Right cardiac atrium (tissue), 5 donors: ENCODE results near the gene PGD. TPM values are rescaled to one million over a fixed set of nuclear protein-coding genes. Genes with fewer than 3 reads are reported as not detected.
"Not testable (repeated sequence)": the region's sequence is repeated elsewhere in the genome, so short reads cannot be mapped to it uniquely, and the experiment has no call there.

Experiments
- ATAC-seq, 2 donors: fragments of 200-7000 bp; cut with Tn5 transposase; one replicate each; pipeline versions ENCODE4 v1.8.0 to v1.9.1; 2020; ENCODE audit warnings: moderate library complexity in 2 of 2, mild to moderate bottlenecking in 1 of 2
- DNase-seq, 3 donors: peaks; one replicate each; pipeline ENCODE4 v3.0.0-alpha.2; 2020
- H3K27ac ChIP-seq: one replicate; pipeline ENCODE4 v1.5.1; 2013; ENCODE audit warnings: mild to moderate bottlenecking, low read length, control low read depth, moderate library complexity
- H3K27me3 ChIP-seq: one replicate; pipeline ENCODE4 v1.6.1; 2013; ENCODE audit not compliant: control insufficient read depth, insufficient read depth
- H3K4me1 ChIP-seq: one replicate; pipeline ENCODE4 v1.6.1; 2013; ENCODE audit warnings: low read length; ENCODE audit not compliant: control insufficient read depth, insufficient read depth
- H3K4me3 ChIP-seq: one replicate; pipeline ENCODE4 v1.5.1; 2013; ENCODE audit warnings: low read length, control low read depth
- H3K9me3 ChIP-seq: one replicate; pipeline ENCODE4 v1.6.1; 2013; ENCODE audit warnings: low read length; ENCODE audit not compliant: control insufficient read depth
- WGBS: extraction: QIAGEN DNeasy Blood & Tissue Kit; methylation state at CpG from one replicate; pipeline ENCODE4 v1.1.7; 2013; 5-methylcytosine and 5-hydroxymethylcytosine counted together
- intact Hi-C, 4 donors: fragments of 100-400 bp; cut with DNase I; formaldehyde crosslinking; loops; one replicate each; pipeline versions ENCODE4 v1.11.0 to v1.14.0; 2022 to 2023
- polyA plus RNA-seq: library from polyadenylated mRNA; stranded (reverse); fragments of 200-250 nt; gene quantifications from one replicate; pipeline ENCODE4 v1.2.3, GENCODE V29; 2013
- total RNA-seq, 4 donors: library from RNA; stranded (reverse); fragmentation: NEBNext Ultra II Directional; extraction: Animal tissue kit (Norgen Biotek cat#: 25700); gene quantifications; one replicate each; pipeline ENCODE4 v1.2.1, GENCODE V29; 2021
- donor health status: healthy with polysubstance abuse.
- donor health status: DM: no; HTN: yes; CAD: no.
- donor health status: DM: no; HTN: no; CAD: no.
- donor health status: DM: no; HTN: yes; CAD: no; lungs with severe emphysema.
- donor health status: DM: yes; HTN: yes; CAD: no.

The PGD gene
- total and polyA plus RNA-seq, 5 donors, result 25.8 to 38.8 (median 35.3) TPM

GRCh38 chr1:10456048-10456447 is 57.2 kb downstream of the PGD start:
- ATAC-seq, result no peak
- Histone ChIP-seq H3K4me1 (peaks cover 3% of the 10 kb centered on the region), H3K9me3 (no peaks in the 10 kb centered on the region), H3K27me3 (no peaks in the 10 kb centered on the region), H3K4me3 (no peak overlapping the region), H3K27ac (no peak overlapping the region)
- 80% methylated on average over 5 of the region's 5 CpGs for WGBS
- no peak for DNase-seq
- intact Hi-C loops, result no loop called here

- DNase-seq (no peak), ATAC-seq (peak in 1 of 2 donors; percentile 21)
- H3K4me1 ChIP-seq, result peaks cover 3% of the 10 kb centered on the region
- H3K9me3 ChIP-seq, result no peaks in the 10 kb centered on the region
- WGBS, result 63% methylated on average over 7 of the region's 7 CpGs
- H3K27ac ChIP-seq, result no peak overlapping the region
- H3K27me3 ChIP-seq, result no peaks in the 10 kb centered on the region
- intact Hi-C loops, result no loop called here
- no peak overlapping the region for H3K4me3 ChIP-seq
Observed at GRCh38 chr1:10456661-10457060, 57.8 kb downstream of the PGD start.

GRCh38 chr1:10457462-10457861 is 58.6 kb downstream of the PGD start:
- H3K27me3 ChIP-seq, H3K4me3 ChIP-seq, H3K27ac ChIP-seq, ATAC-seq, DNase-seq, intact Hi-C loops, H3K4me1 ChIP-seq, H3K9me3 ChIP-seq: not testable (repeated sequence)
- WGBS, result 65% methylated on average over 7 of the region's 7 CpGs

- DNase-seq (no peak), ATAC-seq (no peak)
- Histone ChIP-seq H3K4me1 (peaks cover 3% of the 10 kb centered on the region), H3K9me3 (no peaks in the 10 kb centered on the region), H3K27me3 (no peaks in the 10 kb centered on the region), H3K4me3 (no peak overlapping the region), H3K27ac (peak overlapping the region; percentile 20)
- intact Hi-C loops, result no loop called here
- WGBS, result 69% methylated on average over 9 of the region's 9 CpGs
Observed at GRCh38 chr1:10457875-10458274, 59.0 kb downstream of the PGD start.

GRCh38 chr1:10459184-10459583 is 60.3 kb downstream of the PGD start:
- Histone ChIP-seq H3K4me3 (no peak overlapping the region), H3K27me3 (no peaks in the 10 kb centered on the region), H3K4me1 (peaks cover 3% of the 10 kb centered on the region), H3K9me3 (no peaks in the 10 kb centered on the region), H3K27ac (no peak overlapping the region)
- DNase-seq, result no peak
- ATAC-seq, result no peak
- WGBS, result 49% methylated on average over 3 of the region's 3 CpGs
- intact Hi-C loops, result no loop called here

GRCh38 chr1:10467078-10467477 is 68.2 kb downstream of the PGD start:
- intact Hi-C loops, result no loop called here
- no peaks in the 10 kb centered on the region for H3K27me3 ChIP-seq
- H3K4me1 ChIP-seq, result no peaks in the 10 kb centered on the region
- ATAC-seq (no peak), DNase-seq (no peak)
- no peak overlapping the region for H3K4me3 ChIP-seq
- H3K27ac ChIP-seq, result no peak overlapping the region
- no peaks in the 10 kb centered on the region for H3K9me3 ChIP-seq
- WGBS, result 94% methylated on average over 2 of the region's 2 CpGs

GRCh38 chr1:10470043-10470442 is 71.2 kb downstream of the PGD start:
- Histone ChIP-seq H3K9me3 (no peaks in the 10 kb centered on the region), H3K4me1 (no peaks in the 10 kb centered on the region), H3K4me3 (no peak overlapping the region), H3K27me3 (no peaks in the 10 kb centered on the region), H3K27ac (no peak overlapping the region)
- DNase-seq, result no peak
- WGBS, result 97% methylated on average over 4 of the region's 4 CpGs
- intact Hi-C loops, result loop anchor here in 1 of 4 donors (10.0 kb wide), 1 partner anchor 65 kb away; no protein-coding TSS in a partner anchor
- no peak for ATAC-seq

Other genes starting within 250 kb of the PGD start
- gene KIF1B, start 188.5 kb upstream of the PGD start, total RNA-seq, result 10 to 100 TPM; 62.1 to 67.9 (median 63.6) TPM
- 23.8 TPM for gene KIF1B, start 188.5 kb upstream of the PGD start, polyA plus RNA-seq
- 1 to 10 TPM; 5.2 to 9.7 (median 7.7) TPM for gene CENPS, start 31.4 kb downstream of the PGD start, total RNA-seq
- 9.2 TPM for gene CENPS, start 31.4 kb downstream of the PGD start, polyA plus RNA-seq
- under 1 TPM in 1 of 4 donors, not detected in 3; 0.35 TPM for gene CORT, start 51.0 kb downstream of the PGD start, total RNA-seq
- gene CORT, start 51.0 kb downstream of the PGD start, polyA plus RNA-seq, result 0.16 TPM
- 10 to 100 TPM; 25.8 to 31.3 (median 28.9) TPM for gene DFFA, start 73.5 kb downstream of the PGD start, total RNA-seq
- gene DFFA, start 73.5 kb downstream of the PGD start, polyA plus RNA-seq, result 17.0 TPM
- 10 to 100 TPM; 17.5 to 22.9 (median 20.8) TPM for gene PEX14, start 75.9 kb downstream of the PGD start, total RNA-seq
- 24.6 TPM for gene PEX14, start 75.9 kb downstream of the PGD start, polyA plus RNA-seq